Measurements from ENCODE around the gene LBP. TPM values are rescaled to one million over a fixed set of nuclear protein-coding genes. Genes with fewer than 3 reads are reported as not detected.

The LBP gene
- total and polyA plus RNA-seq, 2 donors: 1.8 TPM; not detected in 1

- H3K36me3 ChIP-seq (ENCODE audit: insufficient read depth): no peaks in the 10 kb centered on the region
- no peak overlapping the region for H3K27ac ChIP-seq (ENCODE audit: low read depth)
- H3K4me3 ChIP-seq (ENCODE audit: low read depth, low read length): no peak overlapping the region
- DNase-seq (ENCODE audit: extremely low spot score): no peak
- peaks cover 3% of the 10 kb centered on the region for H3K4me1 ChIP-seq (ENCODE audit: insufficient read depth)
- 89% methylated on average over 5 of the region's 5 CpGs for WGBS
Measured at GRCh38 chr20:38344107-38344701, 2.1 kb upstream of the LBP start.

DNA sequence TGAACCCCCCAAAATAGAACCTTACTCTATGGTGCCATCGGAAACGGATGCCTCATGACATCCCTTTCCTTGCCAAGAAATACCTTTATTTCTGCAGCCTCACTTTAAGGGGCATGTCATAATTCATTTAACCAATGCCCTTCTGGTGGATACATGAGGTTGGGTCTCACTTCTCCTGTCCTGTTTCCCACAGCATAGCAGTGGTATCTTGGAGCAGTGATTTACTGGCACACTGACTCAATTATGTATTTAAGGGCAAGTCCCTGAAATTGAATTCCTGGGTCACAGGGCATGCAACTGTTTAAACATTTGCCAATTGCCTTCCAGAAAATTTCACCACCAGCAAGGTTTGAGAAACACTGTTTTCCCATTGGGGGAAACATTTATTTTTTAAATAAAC is 639 bp upstream of the LBP start:
- Histone ChIP-seq H3K27ac (ENCODE audit: low read depth) (no peak overlapping the region), H3K36me3 (ENCODE audit: insufficient read depth) (no peaks in the 10 kb centered on the region), H3K4me1 (ENCODE audit: insufficient read depth) (peaks cover 3% of the 10 kb centered on the region), H3K4me3 (ENCODE audit: low read depth, low read length) (no peak overlapping the region)
- no peak for DNase-seq (ENCODE audit: extremely low spot score)
- 64% methylated on average over 2 of the region's 2 CpGs for WGBS

GRCh38 chr20:38346741-38347140 is 459 bp downstream of the LBP start:
- DNase-seq (ENCODE audit: extremely low spot score): no peak
- WGBS: 83% methylated on average over 4 of the region's 4 CpGs
- Histone ChIP-seq H3K36me3 (ENCODE audit: insufficient read depth) (no peaks in the 10 kb centered on the region), H3K4me1 (ENCODE audit: insufficient read depth) (peaks cover 3% of the 10 kb centered on the region), H3K27ac (ENCODE audit: low read depth) (no peak overlapping the region), H3K4me3 (ENCODE audit: low read depth, low read length) (no peak overlapping the region)

DNA sequence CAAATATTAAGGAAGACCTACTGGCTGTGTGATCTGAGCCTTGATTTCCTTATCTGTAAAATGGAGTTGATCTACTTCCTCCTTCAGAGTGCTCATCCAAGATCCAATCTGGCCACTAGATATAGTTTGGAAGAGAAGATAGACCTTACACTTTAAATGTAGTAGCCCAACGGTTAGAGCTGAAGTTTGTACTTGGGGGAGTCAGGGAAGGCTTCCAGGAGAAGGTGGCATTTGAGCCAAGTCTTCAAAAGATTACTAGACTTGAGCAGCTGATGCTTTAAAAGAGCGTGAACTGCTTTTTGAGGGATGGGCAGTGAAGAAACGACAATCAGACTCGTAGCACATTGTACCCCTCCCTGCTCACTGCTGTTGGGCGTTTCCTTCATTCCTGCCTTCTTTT is 3.6 kb downstream of the LBP start:
- H3K4me3 ChIP-seq (ENCODE audit: low read depth, low read length): no peak overlapping the region
- no peak overlapping the region for H3K27ac ChIP-seq (ENCODE audit: low read depth)
- no peak for DNase-seq (ENCODE audit: extremely low spot score)
- no peaks in the 10 kb centered on the region for H3K4me1 ChIP-seq (ENCODE audit: insufficient read depth)
- H3K36me3 ChIP-seq (ENCODE audit: insufficient read depth): no peaks in the 10 kb centered on the region
- 81% methylated on average over 5 of the region's 5 CpGs for WGBS

DNA sequence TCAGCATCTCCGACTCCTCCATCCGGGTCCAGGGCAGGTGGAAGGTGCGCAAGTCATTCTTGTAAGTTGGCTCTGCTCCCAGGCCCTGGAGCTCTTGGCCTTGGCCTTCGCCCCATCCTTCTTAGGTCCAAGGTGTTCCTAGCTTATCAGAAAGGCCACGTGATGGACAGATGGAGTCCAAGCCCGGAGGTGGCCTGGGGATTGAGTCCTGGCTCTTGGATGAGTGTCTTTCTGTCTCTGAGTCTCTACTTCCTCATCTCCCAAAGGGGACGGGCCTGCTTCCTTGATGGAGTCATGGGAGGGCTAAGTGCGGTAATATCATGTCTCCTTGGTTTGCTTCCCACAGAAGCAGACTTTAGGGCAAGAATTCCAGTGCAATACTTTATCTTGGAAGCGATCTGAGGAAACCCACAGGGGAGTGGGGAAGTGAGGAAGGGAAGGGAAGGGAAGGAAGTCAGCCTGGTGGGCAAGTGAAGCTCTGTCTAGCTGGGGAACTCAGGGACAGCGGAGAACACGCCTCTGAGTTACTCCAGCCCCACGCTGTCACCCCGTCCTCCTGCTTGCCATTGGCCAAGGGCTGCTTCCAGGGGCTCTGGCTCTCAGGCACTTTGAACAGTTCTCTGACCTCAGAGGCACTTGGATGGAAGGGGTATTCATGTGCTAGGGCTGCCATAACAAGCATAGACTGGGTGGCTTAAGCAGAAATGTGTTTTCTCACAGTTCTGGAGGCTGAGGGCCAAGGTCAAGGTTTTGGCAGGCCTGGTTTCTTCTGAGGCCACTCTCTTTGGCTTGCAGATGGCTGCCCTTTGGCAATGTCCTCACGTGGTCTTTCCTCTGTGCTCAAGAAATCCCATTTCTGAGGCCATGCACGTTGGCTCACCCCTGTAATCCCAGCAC is 4.8 kb downstream of the LBP start:
- H3K4me3 ChIP-seq (ENCODE audit: low read depth, low read length): no peak overlapping the region
- H3K27ac ChIP-seq (ENCODE audit: low read depth): no peak overlapping the region
- DNase-seq (ENCODE audit: extremely low spot score): no peak

GRCh38 chr20:38353316-38353715 is 7.0 kb downstream of the LBP start:
- no peaks in the 10 kb centered on the region for H3K4me1 ChIP-seq (ENCODE audit: insufficient read depth)
- no peak overlapping the region for H3K27ac ChIP-seq (ENCODE audit: low read depth)
- DNase-seq (ENCODE audit: extremely low spot score): peak; percentile 32
- 8% methylated on average over 7 of the region's 7 CpGs for WGBS
- no peak overlapping the region for H3K4me3 ChIP-seq (ENCODE audit: low read depth, low read length)
- H3K36me3 ChIP-seq (ENCODE audit: insufficient read depth): no peaks in the 10 kb centered on the region

More for the DNA sequence above, 4.8 kb downstream of the LBP start:
- 83% methylated on average over 15 of the region's 15 CpGs for WGBS
- H3K36me3 ChIP-seq (ENCODE audit: insufficient read depth): no peaks in the 10 kb centered on the region
- no peaks in the 10 kb centered on the region for H3K4me1 ChIP-seq (ENCODE audit: insufficient read depth)

DNA sequence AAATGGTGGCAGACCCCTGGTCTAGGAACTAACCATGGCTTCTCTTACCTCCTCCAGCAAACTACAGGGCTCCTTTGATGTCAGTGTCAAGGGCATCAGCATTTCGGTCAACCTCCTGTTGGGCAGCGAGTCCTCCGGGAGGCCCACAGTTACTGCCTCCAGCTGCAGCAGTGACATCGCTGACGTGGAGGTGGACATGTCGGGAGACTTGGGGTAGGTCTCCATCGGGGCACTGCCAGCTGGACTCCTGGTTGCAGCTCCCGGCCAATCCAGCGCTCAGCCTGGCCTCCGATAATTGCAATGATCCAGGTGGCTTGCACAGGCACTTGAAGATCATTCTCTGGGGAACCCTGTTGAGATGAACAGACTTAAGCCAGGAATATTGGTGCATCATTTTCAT is 7.9 kb downstream of the LBP start:
- 94% methylated on average over 10 of the region's 10 CpGs for WGBS
- H3K4me1 ChIP-seq (ENCODE audit: insufficient read depth): no peaks in the 10 kb centered on the region
- H3K27ac ChIP-seq (ENCODE audit: low read depth): no peak overlapping the region
- no peaks in the 10 kb centered on the region for H3K36me3 ChIP-seq (ENCODE audit: insufficient read depth)
- DNase-seq (ENCODE audit: extremely low spot score): no peak
- no peak overlapping the region for H3K4me3 ChIP-seq (ENCODE audit: low read depth, low read length)

DNA sequence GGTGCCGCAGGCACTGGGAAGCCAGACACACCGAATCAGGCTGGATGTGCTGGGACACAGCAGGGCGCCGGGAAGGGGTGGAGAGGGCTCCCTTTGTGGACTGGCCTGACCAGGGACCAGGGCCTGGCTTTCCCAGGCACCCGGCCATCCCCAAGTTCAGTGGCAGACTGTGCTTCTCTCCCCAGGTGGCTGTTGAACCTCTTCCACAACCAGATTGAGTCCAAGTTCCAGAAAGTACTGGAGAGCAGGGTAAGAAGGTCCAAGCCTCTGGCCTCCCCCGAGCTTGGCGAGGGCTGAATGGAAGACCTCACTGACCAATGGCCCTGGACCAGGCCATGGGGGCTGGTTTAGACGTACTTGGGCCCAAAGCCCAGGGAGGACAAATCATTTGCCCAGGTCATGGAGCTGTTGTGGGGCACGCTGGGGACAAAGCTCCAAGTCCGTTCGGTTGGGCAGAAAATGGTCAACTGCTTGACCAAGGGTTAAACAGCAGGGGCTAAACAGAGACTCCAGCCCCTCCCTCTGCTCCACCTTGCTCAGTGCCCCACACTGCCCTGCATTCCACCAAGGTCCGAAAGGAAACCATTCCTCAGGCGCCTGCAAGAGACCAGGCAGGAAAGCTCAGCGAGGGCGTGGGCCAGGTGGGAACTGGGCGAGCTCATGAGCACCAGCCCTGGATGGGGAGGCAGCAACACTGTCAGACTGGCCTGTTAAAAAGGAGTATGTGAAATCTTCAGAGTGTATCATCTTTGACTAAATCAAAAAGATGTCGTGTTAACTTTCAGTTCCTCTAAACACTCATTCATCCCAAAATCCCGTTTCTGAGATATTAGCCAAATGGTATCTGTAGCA is 9.1 kb downstream of the LBP start:
- Histone ChIP-seq H3K4me3 (ENCODE audit: low read depth, low read length) (no peak overlapping the region), H3K36me3 (ENCODE audit: insufficient read depth) (no peaks in the 10 kb centered on the region), H3K27ac (ENCODE audit: low read depth) (no peak overlapping the region), H3K4me1 (ENCODE audit: insufficient read depth) (no peaks in the 10 kb centered on the region)
- DNase-seq (ENCODE audit: extremely low spot score): no peak
- WGBS: 77% methylated on average over 18 of the region's 18 CpGs

DNA sequence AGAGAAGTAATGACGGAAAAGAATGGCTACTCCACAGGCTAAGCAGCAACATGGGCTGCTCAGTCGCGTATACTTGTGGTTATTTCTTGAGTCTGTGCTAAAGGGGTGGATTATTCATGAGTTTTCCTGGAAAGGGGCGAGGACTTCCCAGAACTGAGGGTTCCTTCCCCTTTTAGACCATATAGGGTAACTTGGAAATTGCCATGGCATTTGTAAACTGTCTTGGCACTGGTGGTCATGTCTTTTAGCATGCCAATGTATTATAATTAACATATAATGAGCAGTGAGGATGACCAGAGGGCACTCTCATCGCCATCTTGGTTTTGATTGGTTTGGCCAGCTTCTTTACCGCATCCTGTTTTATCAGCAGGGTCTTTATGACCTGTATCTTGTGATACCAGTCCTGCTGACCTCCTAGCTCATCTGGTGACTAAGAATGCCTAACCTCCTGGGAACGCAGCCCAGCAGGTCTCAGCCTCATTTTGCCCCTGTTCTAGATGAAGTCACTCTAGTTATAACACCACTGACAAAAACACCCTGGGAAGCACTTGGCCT is 11.4 kb downstream of the LBP start:
- H3K36me3 ChIP-seq (ENCODE audit: insufficient read depth): no peaks in the 10 kb centered on the region
- DNase-seq (ENCODE audit: extremely low spot score): no peak

DNA sequence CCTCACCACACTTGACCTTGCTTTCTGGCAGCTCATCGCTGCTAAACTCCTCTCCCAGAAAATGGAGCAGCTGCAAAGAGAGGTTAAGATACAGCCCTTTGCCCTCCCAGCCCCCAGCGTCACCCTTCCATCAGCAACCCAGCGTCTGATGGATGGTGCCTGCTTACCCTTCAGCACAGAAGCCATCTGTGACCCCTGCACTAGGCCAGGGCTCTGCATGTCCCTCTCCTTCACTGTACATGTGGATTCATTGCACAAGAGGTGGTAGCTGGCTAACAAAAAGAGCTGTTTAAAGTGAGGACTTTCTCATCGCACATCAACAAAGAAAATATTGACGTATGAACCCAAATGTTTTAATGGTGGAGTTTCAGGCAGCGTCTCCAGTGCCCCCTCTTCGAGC is 12.3 kb downstream of the LBP start:
- 83% methylated on average over 7 of the region's 7 CpGs for WGBS
- H3K36me3 ChIP-seq (ENCODE audit: insufficient read depth): no peaks in the 10 kb centered on the region
- no peak overlapping the region for H3K27ac ChIP-seq (ENCODE audit: low read depth)
- no peak for DNase-seq (ENCODE audit: extremely low spot score)
- no peaks in the 10 kb centered on the region for H3K4me1 ChIP-seq (ENCODE audit: insufficient read depth)
- H3K4me3 ChIP-seq (ENCODE audit: low read depth, low read length): no peak overlapping the region

More for the DNA sequence above, 11.4 kb downstream of the LBP start:
- Histone ChIP-seq H3K4me1 (ENCODE audit: insufficient read depth) (no peaks in the 10 kb centered on the region), H3K27ac (ENCODE audit: low read depth) (no peak overlapping the region), H3K4me3 (ENCODE audit: low read depth, low read length) (no peak overlapping the region)
- 83% methylated on average over 7 of the region's 7 CpGs for WGBS

DNA sequence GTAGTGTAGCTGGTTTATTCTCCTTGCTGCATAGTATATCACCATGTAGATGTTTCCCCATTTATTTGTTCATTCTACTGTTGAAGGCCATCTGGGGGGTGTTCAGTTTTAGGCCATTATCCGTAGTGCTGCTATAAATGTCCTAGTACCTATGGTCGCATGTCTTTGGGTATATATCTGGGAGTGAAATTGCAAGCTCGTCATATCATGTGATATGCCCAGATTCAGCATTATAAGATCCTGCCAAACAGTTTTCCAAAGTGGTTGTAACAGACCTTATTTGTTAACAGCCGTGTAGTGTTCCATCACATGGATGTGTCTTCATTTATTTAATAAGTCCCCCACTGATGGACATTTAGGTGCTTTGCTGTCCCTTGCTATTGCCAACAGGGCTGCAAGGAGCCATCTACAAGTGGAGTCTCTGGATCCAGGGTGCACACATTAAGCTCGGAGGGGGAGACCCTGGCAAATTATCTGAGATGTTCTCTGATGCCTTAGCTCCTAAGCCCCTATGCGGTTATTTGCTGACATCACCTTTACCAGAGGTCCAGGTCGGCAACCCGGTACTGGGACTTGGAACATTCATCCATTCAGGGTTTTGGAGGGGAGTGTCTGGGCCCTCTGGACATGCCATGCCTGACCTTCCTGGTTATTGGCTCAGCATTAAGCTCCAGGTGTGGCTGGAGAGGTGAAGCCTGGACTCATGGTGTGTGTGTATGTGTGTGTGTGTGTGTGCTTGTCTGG is 16.9 kb downstream of the LBP start:
- 92% methylated on average over 8 of the region's 8 CpGs for WGBS
- Histone ChIP-seq H3K4me1 (ENCODE audit: insufficient read depth) (no peaks in the 10 kb centered on the region), H3K27ac (ENCODE audit: low read depth) (no peak overlapping the region), H3K36me3 (ENCODE audit: insufficient read depth) (no peaks in the 10 kb centered on the region), H3K4me3 (ENCODE audit: low read depth, low read length) (no peak overlapping the region)
- no peak for DNase-seq (ENCODE audit: extremely low spot score)

DNA sequence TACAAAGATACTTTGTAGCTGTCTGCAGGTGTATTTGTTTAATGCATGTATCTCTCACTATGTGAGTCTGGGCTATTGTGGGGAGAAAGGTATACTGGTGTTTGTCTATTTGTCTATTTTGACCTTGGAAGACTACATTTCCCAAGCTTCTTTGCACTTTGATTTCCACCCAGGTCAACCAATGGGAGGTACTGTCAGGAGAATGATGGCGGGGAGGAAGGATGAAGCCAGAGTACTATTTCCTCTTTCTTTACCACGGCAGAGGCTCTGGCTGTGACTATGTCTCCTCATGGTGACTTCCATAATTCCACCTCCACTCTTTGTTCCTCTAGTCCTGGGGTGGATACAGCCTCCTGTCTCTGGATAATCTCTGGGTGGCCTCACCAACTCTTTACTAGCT is 23.1 kb downstream of the LBP start:
- WGBS: 41% methylated on average over 2 of the region's 2 CpGs
- Histone ChIP-seq H3K27ac (ENCODE audit: low read depth) (no peak overlapping the region), H3K4me3 (ENCODE audit: low read depth, low read length) (no peak overlapping the region), H3K36me3 (ENCODE audit: insufficient read depth) (no peaks in the 10 kb centered on the region), H3K4me1 (ENCODE audit: insufficient read depth) (no peaks in the 10 kb centered on the region)
- DNase-seq (ENCODE audit: extremely low spot score): no peak

DNA sequence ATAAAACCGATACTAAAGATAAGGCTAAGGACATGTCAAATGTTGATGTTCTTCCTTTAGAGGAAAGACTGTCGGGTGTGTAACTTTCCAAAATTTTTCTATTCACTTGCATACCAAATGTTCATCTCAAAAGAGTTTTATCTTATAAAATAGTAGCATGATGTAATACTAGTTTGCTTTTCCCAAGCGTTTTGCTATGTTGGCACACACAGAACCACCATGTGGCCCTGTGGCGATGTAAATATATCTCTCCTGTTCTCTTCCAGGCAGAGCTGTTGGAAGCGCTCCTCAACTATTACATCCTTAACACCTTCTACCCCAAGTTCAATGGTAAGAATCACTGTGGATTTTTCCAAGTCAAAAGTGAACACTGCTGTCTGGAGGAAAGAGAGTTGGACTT is 26.5 kb downstream of the LBP start:
- 47% methylated on average over 5 of the region's 5 CpGs for WGBS

More for the DNA sequence above, 26.5 kb downstream of the LBP start:
- Histone ChIP-seq H3K4me1 (ENCODE audit: insufficient read depth) (no peaks in the 10 kb centered on the region), H3K27ac (ENCODE audit: low read depth) (no peak overlapping the region), H3K4me3 (ENCODE audit: low read depth, low read length) (no peak overlapping the region), H3K36me3 (ENCODE audit: insufficient read depth) (no peaks in the 10 kb centered on the region)
- no peak for DNase-seq (ENCODE audit: extremely low spot score)
